OCI-LY7 (cell line): ENCODE data around the gene TRHDE.

Experiments
- CTCF ChIP-seq: fragments of 200-600 bp; sonication (generic); conservative IDR thresholded peaks from 2 replicates; pipeline ENCODE4 v1.5.1; 2014; ENCODE audit warnings: mild to moderate bottlenecking, antibody characterized with exemption, low read length, moderate library complexity, mixed read lengths
- EZH2phosphoT487 ChIP-seq: fragments of 200-600 bp; sonication (generic); IDR thresholded peaks from 2 replicates; pipeline ENCODE4 v1.6.1; 2018; ENCODE audit warnings: low read depth, borderline replicate concordance, mild to moderate bottlenecking, mixed run types, antibody characterized with exemption, low read length, moderate library complexity, mixed read lengths

DNA sequence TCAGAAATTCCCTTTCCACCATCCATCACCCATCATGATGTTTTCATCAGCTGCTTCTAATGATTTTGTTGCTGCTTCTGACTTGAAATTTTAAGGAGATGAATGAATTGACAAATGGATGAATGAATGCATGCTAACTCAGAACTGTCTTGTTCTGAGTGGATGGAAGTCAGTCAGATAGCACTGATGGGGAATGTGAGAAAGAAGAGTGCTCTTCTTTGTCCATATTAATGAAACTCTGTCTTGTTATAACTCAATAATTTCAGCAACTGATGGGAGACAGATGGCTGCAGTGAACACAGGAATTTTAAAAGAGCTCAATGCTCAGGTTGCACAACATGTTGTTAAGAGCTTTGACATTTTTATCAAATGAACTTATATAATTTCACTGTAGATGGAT lies 422.0 kb downstream of the TRHDE start:
- TF ChIP-seq CTCF, result no peak
- no peak for TF ChIP-seq EZH2phosphoT487
